DMS153 (cell line): ENCODE results near the gene RHEX.

ENCODE experiments used
- DNase-seq: peaks from one replicate; lab custom pipeline; 2025; lab: John Stamatoyannopoulos, UW

RHEX gene

GRCh38 chr1:206117151-206117948 is 64.4 kb downstream of the RHEX start, which contains the start of gene AVPR1B:
Gene AVPR1B, minus strand, starts transcription at chr1:206117388. Its CDS starts 498 bp downstream, at chr1:206116890.
- DNase-seq: peak; percentile 70

GRCh38 chr1:206120406-206120805 is 67.4 kb downstream of the RHEX start:
- no peak for DNase-seq

GRCh38 chr1:206121269-206121668 is 68.3 kb downstream of the RHEX start:
- DNase-seq: no peak

- no peak for DNase-seq
Observed at GRCh38 chr1:206122686-206123085, 69.7 kb downstream of the RHEX start.

GRCh38 chr1:206125346-206125745 is 72.4 kb downstream of the RHEX start:
- no peak for DNase-seq

- no peak for DNase-seq
Observed at GRCh38 chr1:206127336-206127735, 74.4 kb downstream of the RHEX start.

GRCh38 chr1:206128196-206128595 is 75.2 kb downstream of the RHEX start:
- DNase-seq: no peak

- no peak for DNase-seq
Observed at GRCh38 chr1:206131037-206131436, 78.1 kb downstream of the RHEX start.

GRCh38 chr1:206133751-206134415 is 80.9 kb downstream of the RHEX start:
- no peak for DNase-seq

- no peak for DNase-seq
Observed at GRCh38 chr1:206135248-206135647, 82.3 kb downstream of the RHEX start.

GRCh38 chr1:206136241-206136640 is 83.3 kb downstream of the RHEX start:
- no peak for DNase-seq

GRCh38 chr1:206142011-206142410 is 89.0 kb downstream of the RHEX start:
- peak; percentile 23 for DNase-seq

GRCh38 chr1:206142770-206143169 is 89.8 kb downstream of the RHEX start:
- no peak for DNase-seq

- no peak for DNase-seq
Observed at GRCh38 chr1:206143537-206144172, 90.7 kb downstream of the RHEX start.

- peak; percentile 54 for DNase-seq
Observed at GRCh38 chr1:206144605-206145004, 91.6 kb downstream of the RHEX start.

GRCh38 chr1:206145771-206146290 is 92.9 kb downstream of the RHEX start:
- DNase-seq: no peak
